Esophagus squamous epithelium (tissue), 4 donors: ENCODE data around the gene THSD7B.

Source experiments
- POLR2A ChIP-seq, 4 donors: fragments of 450-650 bp; IDR thresholded peaks; one replicate each; pipeline ENCODE4 v1.6.1; 2017; ENCODE audit warnings: antibody characterized with exemption in 4 of 4, mild to moderate bottlenecking in 4 of 4, moderate library complexity in 3 of 4
- TF ChIP-seq, protein P1 (sequence below), 6 experiments: fragments of 450-650 bp in 4 of 6; fragments of 200-600 bp in 2 of 6; sonication (generic) in 2 of 6; IDR thresholded peaks; one replicate each; pipeline ENCODE4 v1.5.1; 2016 to 2019; ENCODE audit warnings: antibody characterized with exemption in 6 of 6, mild to moderate bottlenecking in 4 of 6, moderate library complexity in 4 of 6

DNA sequence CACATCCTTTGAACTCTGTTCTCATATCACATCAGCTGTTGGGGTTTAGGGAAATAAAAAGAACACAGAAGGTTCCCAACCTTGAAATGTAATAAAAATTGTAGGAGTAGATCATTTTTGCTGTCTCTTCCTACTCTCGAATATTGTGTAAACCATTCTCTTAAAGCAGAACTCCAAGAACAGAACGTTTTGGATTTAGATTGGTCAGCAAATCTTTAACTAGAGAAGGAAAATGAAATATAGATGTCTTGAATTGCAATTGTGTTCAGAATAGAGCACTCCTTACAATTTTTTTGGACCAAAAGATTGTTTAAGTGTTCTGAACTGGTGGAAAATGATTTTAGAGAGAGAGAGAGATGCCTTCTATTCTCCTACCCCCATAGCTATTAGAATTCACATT, 23.9 kb upstream of the THSD7B start:
- TF ChIP-seq, protein P1, sequence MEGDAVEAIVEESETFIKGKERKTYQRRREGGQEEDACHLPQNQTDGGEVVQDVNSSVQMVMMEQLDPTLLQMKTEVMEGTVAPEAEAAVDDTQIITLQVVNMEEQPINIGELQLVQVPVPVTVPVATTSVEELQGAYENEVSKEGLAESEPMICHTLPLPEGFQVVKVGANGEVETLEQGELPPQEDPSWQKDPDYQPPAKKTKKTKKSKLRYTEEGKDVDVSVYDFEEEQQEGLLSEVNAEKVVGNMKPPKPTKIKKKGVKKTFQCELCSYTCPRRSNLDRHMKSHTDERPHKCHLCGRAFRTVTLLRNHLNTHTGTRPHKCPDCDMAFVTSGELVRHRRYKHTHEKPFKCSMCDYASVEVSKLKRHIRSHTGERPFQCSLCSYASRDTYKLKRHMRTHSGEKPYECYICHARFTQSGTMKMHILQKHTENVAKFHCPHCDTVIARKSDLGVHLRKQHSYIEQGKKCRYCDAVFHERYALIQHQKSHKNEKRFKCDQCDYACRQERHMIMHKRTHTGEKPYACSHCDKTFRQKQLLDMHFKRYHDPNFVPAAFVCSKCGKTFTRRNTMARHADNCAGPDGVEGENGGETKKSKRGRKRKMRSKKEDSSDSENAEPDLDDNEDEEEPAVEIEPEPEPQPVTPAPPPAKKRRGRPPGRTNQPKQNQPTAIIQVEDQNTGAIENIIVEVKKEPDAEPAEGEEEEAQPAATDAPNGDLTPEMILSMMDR (IDR thresholded peaks at IDR 0.05) = no peak
- TF ChIP-seq POLR2A (IDR thresholded peaks at IDR 0.05) = no peak
